Dedifferentiated amniotic fluid mesenchymal stem cell (primary cell): ENCODE data around the gene GRPR.
"Not testable (repeated sequence)": the region's sequence is repeated elsewhere in the genome, so short reads cannot be mapped to it uniquely, and the experiment has no call there.

Source experiments
- DNase-seq: peaks from one replicate; pipeline ENCODE4 v3.0.0-alpha.2; 2016; ENCODE audit errors: extremely low spot score

The GRPR gene

DNA sequence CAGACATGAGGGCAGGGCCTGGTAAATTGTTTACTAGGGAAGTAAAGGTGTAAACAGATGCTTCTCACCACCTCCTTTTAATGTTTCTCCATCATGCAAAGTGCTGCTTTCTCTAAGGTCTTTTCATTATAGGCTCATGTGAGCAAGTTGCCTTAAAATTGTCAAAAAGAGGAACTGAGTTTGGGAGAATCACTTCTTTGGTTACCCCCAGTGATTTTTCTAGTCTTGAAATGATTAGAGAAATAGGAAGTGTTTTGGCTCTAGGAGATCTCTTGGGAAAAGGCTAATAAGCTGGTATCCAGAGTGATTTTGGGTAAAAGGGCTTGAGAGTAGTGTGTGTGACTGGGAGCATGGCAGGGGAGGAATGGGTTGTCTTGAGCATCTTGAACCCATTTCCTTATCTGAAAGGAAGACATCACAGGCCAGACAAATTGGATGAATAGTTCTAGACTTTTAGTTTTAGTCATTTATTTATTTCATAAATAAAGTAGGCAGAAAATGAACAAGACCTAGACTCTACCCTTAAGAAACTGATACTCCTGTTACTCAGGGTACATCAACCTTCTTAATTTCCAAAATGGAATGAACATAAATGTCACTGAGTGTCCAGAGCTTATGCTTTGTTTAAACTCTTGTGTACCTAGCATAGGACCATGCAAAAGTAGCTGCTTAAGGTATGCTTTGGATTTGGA lies 14.2 kb downstream of the GRPR start:
- no peak for DNase-seq

DNA sequence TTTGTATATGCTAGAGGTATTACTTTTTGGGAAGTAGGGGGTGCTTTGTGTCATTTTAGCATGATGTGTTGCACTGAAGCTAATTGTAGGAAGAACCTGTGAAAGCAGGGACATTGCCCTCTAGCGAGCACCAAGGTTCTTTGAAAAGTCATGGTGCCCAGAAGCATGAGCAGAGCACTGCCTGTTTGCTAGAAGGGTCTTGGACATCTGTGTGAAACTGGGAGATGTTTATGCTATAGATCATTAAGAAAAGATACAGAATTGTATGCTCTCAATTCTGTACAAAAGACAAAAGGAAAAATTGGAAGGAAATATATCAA lies 14.7 kb downstream of the GRPR start:
- no peak for DNase-seq

DNA sequence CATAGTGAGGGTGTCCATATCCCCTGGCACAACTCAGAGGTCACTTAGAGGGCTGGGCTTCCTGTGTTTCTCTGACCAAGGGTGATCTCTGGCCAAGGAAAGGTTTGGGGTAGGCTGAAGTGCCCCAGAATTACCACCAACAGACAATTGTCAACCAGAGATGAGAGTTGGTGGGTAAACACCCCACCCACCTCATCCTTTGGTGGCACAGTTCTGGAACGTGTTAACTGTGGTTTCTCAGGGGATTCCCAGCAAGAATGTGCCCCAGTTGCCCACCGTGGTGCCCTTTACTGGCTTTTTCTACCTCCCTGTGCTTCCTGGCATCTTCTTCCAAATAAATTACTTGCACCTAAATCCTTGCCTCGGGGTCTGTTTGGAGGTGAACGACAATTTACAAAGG lies 17.1 kb downstream of the GRPR start:
- no peak for DNase-seq

DNA sequence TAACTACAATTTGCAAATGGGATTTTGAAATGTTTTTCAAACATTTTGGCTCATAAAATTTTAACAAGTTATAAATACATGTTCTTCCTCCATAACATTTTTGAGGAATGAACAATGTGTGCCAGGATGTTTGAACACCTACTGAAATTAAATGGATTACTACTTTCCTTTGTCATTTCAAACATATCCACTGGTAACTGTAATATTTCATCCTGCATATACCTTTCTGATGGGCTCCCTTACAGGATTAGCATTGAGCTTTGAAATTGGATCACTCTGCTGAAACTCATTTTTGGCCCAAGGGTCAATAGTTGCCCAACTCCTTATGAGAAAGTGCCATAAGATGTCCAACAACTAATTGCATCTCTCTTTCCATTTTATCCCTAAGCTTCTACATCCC lies 17.6 kb downstream of the GRPR start:
- no peak for DNase-seq

DNA sequence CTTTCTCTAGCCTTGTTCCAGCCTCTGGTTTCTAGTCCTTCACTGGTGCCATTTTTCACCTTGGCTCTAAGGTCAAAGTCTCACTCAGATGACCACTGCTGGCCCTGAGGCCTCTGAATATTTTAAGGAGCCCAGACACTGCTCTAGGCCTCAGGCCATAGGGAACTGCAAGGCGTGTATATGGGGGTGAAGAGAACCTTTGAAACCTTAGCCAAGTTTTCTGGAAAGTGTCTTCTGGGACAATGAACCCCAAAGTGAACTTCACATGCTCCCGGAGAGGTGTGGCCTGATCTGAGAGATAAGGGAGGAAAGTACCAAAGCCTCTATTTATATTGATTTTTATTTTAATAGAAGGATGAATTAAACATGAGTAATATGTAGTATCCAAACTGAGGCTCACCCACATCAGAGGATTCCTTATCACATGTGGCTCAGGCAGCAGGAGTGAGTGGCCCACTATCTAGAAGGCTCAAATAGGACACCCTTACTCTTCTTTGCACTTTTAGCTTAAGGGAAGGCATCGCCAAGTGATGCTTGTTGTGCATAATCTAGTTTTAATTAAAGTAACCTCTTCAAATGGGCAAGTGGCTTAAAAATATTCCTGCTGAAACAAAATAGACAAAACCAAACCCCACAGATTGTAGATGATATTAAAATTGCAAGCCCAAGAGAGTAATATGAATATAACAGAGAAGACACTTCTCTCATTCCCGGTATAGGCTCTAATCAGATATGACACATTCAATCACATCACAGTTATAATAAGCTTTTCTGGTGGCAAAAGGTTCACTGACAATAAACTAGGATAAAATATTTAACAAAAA lies 18.3 kb downstream of the GRPR start:
- DNase-seq, result no peak

DNA sequence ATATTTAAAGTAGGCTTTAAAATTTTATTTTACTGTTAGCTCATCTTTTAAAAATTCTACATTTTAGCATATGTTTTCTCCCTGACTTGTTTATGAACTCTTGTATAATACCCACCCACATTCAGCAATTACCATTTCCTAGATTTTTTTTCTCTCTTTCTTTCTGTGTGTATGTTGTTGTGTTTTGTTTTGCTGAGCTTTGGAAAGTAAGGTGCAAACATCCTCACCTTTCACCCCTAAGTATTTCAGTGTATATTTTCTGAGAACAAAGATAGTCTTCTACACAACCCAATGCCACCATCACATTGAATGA lies 18.8 kb downstream of the GRPR start:
- no peak for DNase-seq

DNA sequence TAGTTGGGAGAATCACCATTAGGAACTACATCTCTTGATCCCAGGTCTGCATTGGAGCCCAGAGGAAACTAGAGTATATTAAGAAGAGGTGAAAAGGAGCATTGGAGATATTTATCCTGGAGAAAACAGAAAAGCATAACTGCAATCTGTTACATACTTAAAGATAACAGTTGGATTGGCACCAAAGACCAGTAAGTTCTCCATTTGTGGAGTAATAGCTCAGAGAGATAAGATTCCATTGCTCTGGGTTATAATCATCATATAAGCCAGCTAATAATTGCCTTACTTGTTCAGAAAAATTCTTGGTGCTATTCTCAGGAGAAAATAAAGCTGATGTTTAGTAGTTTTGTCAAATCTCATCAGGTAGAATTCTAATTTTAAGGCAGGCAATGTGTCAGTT lies 20.6 kb downstream of the GRPR start:
- DNase-seq, result no peak

DNA sequence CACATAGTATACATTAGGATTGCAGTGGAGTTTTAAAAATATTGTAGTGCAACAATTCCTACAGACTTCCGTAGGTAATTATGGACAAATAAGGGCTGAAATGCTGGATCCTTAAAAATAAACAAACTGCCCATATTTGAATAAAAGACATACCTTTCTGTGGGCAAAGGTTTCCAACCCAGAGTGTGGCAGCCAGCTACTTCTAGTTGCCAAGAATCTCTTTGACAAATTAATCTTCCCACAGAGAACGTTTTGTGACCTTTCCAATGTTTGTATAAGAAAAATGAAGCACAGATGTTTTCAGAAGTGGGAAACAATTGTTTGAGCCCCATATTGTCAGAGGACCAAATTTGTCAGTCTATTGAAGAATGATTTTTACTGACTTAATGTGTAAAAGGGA lies 21.1 kb downstream of the GRPR start:
- DNase-seq, result no peak

DNA sequence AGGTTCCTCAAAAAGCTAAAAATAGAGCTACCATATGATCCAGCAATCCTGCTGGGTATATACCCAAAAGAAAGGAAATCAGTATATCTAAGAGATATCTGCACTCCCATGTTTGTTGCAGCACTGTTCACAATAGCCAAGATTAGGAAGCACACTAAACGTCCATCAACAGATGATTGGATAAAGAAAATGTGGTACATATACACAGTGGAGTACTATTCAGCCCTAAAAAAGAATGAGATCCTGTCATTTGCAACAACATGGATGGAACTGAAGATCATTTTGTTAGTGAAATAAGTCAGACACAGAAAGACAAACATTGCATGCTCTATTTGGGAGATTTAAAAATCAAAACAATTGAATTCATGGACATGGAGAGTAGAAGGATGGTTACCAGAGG lies 21.7 kb downstream of the GRPR start:
- not testable (repeated sequence) for DNase-seq

DNA sequence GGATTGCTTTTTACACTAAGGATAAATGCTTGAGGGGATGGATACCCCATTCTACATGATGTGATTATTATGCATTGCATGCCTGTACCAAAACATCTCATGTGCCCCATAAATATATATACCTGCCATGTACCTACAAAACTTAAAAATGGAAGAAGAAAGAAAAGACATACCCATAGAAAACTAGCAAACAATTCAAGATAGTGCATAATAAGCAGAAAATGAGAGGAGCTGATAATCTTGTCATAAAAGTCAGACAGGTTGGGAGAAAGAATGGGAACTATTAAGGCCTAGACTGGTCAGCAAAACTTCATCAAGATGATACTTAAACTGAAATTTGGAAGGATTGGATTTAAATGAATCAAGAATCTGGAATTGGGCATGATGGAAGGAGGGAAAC lies 22.3 kb downstream of the GRPR start:
- DNase-seq, result no peak

DNA sequence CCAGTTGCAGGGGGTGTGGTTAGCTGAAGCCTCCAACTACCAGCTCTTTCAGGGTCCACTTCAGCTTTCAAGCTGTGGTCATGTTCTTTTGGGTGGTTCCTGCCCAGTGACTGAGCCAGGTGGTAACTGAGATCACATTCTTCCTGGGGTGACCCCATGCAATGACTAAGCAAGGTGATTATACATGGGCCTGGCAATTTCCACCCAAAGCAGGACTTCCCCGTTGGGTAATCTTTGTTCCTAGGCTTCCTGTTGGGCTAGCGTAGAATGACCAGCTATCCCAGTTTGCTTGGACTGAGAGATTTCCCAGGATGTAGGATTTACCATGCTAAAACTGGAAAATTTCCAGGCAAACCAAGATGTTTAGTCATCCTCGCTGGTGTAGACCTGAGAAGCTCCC lies 25.5 kb downstream of the GRPR start:
- no peak for DNase-seq

DNA sequence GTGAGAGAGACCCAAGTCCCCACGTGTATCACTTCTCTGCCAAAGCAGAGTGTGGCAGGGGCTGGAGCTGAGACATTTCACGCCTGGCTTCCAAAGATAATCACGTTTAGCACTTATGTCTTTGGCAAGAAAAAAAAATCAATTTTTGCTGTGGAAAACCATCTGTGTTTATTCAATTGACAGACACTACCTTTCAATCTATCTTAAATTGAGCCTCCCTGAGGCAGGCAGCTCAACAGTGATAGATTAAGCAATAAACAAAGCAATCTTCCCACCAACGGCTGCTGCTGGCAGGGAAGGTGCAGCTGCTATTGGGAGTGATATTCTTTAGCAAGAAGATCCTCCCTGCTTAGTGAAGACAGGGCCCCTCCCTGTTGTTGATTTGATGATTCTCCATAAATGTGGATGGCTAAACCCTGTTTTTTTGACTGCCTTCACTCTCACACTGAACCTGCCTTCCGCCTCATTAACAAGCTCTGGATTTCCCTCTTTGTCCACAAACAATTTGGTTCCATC lies 32.3 kb downstream of the GRPR start:
- no peak for DNase-seq

DNA sequence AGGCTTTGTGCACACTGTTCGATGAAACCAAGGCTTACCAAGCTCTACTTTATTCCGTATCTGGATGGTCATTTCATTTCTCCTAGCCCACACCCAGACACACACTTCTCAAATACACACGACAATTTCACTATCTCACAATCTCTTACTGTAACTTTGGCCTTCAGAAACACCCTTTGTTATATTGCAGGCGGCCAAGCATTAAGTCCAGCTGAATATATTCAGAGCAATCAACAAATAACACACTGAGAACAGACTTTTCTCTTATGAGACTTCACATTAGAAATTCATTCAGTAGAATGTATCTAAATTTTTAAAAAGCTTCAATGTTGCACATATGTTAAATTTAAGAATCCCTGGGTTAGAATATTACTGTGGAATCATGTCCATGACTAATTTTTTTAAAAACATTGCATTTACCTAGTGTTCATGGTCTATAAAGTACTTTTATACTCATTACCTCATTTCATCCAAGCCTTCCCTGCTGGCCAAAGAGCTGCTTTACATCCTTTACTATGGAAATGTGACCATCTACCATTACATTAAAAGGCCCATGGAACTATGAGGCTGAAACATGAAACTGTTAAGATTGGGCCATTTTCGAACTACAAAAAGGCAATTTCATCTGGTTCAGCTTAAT lies 33.4 kb downstream of the GRPR start:
- DNase-seq, result no peak

DNA sequence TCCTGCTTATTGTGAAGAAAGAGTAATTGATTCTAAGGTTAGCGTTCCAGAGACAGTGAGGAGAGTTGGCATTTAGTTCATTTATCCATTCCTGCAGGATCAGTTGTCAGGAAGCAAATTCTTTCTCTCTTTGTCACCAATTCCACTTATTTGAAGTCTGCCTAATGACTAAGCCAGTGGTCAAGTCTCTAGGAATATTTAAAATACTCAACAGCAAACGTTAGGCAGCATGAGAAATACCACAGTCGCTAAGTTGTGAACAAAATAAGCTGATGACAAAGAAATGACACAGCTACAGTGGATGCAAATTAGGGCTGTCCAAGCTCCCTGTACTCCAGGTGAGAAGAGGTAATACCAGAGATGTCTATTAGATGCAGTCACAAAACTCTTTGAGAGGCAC lies 37.4 kb downstream of the GRPR start:
- DNase-seq, result peak; percentile 55

DNA sequence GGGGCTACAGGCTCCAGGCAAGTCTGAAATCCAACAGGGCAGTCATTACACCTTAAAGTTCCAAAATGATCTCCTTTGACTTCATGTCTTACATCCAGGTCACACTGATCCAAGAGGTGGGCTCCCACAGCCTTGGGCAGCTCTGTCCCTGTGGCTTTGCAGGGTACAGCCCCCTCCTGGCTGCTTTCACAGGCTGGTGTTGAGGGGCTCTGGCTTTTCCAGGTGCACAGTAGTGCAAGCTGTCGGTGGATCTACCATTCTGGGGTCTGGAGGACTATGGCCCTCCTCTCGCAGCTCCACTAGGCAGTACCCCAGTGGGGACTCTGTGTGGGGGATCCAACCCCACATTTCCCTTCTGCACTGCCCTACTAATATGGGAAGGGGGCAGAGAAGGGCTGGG lies 37.8 kb downstream of the GRPR start:
- DNase-seq, result not testable (repeated sequence)

DNA sequence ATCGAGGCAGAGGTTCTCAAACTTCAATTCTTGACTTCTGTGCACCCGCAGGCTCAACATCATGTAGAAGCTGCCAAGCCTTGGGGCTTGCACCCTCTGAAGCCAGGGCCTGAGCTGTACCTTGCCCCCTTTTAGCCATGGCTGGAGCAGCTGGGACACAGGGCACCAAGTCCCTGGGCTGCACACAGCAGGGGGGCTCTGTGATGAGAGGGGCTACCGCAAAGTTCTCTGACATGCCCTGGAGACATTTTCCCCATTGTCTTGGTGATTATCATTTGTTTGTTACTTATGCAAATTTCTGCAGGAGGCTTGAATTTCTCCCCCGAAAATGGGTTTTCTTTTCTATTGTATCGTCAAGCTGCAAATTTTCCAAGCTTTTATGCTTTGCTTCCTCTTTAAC lies 39.0 kb downstream of the GRPR start:
- no peak for DNase-seq

DNA sequence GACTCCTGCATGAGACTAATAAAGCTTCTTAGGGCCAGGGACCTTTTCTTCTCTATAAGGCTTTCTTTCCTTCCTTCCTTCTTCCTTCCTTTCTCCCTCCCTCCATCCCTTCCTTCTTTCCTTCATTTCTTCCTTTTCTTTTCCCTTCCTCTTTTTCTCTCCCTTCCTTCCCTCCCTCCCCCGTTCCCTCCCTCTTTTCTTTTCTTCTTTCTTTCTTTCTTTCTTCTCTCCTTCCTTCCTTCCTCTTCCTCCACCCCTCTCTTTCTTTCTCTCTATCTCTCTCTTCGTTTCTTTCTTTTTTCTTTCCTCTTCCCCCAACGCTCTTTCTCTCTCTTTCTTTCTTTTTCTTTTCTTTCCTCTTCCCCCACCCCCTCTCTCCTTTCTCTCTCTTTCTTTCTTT lies 41.4 kb downstream of the GRPR start:
- DNase-seq, result no peak

DNA sequence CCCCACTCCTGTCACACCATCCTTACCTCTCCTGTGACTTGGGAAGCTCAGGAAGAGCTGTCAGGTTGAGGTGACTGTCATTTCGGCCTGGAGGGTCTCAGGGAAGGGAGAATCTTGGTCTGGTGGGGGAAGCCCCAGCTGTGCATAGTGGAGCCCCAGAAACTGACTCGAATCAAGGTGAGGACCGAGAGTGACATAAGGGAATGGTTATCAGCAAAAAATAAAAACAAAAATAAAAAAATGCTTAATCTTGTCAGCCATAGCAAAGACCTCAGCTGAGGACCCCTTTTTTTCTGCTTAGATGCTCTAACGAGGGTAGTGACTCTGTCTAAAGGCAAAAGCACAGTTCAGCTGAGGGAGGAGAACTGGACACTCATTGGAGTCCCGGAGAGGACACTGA lies 43.8 kb downstream of the GRPR start, which contains the start of gene MAGEB17:
Gene MAGEB17 (plus strand): TSS at position 301 of the 400 bp plus-strand sequence. CDS start 2,902 bp downstream, outside the sequence.
- DNase-seq, result no peak

DNA sequence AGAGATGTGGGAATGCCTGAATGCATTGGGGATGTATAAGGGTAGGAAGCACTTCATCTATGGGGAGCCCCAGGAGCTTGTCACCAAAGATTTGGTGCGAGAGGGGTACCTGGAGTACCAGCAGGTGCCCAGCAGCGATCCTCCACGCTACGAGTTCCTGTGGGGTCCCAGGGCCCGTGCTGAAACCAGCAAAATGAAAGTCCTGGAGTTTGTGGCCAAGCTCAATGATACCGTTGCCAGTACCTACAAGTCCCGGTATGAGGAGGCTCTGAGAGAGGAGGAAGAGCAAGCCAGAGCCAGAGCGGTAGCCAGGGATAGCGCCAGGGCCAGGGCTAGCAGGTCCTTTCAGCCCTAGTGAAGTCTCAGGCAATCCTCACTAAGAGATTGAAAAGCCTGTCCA lies 47.7 kb downstream of the GRPR start:
- no peak for DNase-seq

DNA sequence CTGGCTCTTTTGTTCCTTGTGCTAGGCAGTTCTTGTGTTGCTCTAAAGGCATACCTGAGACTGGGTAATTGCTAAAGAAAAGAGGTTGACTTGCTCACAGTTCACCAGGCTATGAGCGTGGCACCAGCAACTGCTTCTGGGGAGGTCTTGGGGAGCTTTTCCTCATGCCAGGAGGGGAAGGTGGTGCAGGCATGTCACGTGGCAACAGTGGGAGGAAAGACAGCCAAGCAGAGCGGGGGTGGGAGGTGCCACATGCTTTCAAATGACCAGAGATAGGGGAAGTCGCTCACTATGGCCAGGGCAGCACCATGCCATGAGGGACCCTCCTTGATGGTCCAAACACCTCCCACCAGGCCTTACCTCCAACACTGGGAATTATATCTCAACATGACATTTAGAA lies 48.6 kb downstream of the GRPR start:
- no peak for DNase-seq

DNA sequence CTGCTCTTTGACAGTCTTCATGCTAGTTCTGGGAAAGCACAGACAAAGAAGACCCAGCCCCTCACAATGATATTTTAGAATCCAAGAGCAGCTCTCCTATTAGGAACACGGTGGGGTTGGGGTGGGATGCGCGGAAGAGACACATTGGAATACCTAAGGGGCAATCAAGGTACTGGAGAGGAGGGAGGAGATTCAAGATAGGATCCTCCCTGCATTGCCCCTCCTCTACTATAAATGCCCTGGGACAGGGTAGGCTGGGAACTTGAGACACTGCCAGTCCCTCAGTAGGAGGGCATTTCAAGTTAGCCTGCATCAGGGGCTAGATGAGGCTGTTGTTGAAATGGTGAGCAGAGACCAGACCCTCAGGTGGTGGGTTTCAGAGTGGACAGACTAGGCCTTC lies 49.0 kb downstream of the GRPR start:
- no peak for DNase-seq

DNA sequence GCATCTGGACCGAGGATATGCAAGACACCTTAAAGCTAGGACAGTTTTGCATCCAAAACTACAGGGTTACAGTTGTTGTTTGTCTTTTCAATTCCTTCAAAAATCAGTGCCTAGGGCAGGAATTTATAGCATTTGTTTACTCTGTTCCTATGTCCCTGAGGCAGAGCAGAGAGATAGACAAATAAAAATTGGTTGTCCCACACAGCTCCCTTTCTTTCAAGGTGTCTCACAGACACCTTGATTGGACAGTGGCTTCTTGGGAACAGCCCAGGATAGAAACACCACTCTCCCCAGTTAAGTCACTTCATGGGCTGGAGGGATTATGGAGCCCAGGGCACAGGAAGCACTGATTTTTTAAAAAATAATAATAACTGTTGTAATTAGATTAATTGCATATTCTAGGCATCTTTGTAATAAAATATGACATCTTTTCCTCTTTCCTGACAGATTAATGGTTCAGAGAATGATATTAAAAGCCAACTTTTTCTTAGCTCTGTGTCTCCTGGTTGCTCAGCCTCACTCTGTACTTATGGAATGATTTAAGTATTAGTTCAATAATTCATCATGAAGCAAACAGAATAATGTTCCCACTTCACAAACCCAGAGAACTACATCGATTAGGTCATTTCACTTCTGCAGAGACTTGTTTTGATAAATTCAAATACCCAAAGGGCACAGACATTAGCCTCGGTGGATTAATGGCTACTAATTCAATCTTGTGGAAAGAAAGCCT lies 52.1 kb downstream of the GRPR start:
- no peak for DNase-seq
